Small intestine (tissue), 7 donors: ENCODE measurements around the gene XPR1. TPM values are rescaled to one million over a fixed set of nuclear protein-coding genes. Genes with fewer than 3 reads are reported as not detected.
"Not testable (repeated sequence)": the region's sequence is repeated elsewhere in the genome, so short reads cannot be mapped to it uniquely, and the experiment has no call there.

ENCODE experiments used
- DNase-seq, 2 donors: peaks; one replicate each; pipeline versions ENCODE4 v3.0.0 to v3.0.0-alpha.2; 2013
- FAIRE-seq: peaks from 2 replicates; lab custom pipeline; 2012; peaks lifted over from hg19 to GRCh38; lab: Jason Lieb, UNC
- H3K27ac ChIP-seq, 3 donors: one replicate each; pipeline ENCODE4 v1.5.1; 2013; ENCODE audit warnings: low read length in 2 of 3, mild to moderate bottlenecking in 2 of 3, control low read depth in 1 of 3, inconsistent platforms in 1 of 3, low read depth in 1 of 3, moderate library complexity in 1 of 3
- H3K27me3 ChIP-seq, 3 donors: one replicate each; pipeline ENCODE4 v1.6.1; 2013; ENCODE audit warnings: low read length in 3 of 3, inconsistent platforms in 1 of 3; ENCODE audit not compliant: control insufficient read depth in 3 of 3, insufficient read depth in 3 of 3
- H3K36me3 ChIP-seq, 3 donors: one replicate each; pipeline ENCODE4 v1.6.1; 2013; ENCODE audit warnings: low read length in 3 of 3, inconsistent platforms in 1 of 3, low read depth in 1 of 3, mild to moderate bottlenecking in 1 of 3, moderate library complexity in 1 of 3; ENCODE audit not compliant: control insufficient read depth in 3 of 3, insufficient read depth in 2 of 3
- H3K4me1 ChIP-seq, 3 donors: one replicate each; pipeline ENCODE4 v1.6.1; 2013; ENCODE audit warnings: low read length in 2 of 3, inconsistent platforms in 1 of 3, low read depth in 1 of 3, mild to moderate bottlenecking in 1 of 3, moderate library complexity in 1 of 3; ENCODE audit not compliant: control insufficient read depth in 3 of 3, insufficient read depth in 2 of 3
- H3K4me3 ChIP-seq, 3 donors: one replicate each; pipeline ENCODE4 v1.5.1; 2013; ENCODE audit warnings: low read length in 3 of 3, control low read depth in 1 of 3, inconsistent platforms in 1 of 3, low read depth in 1 of 3, mild to moderate bottlenecking in 1 of 3, moderate library complexity in 1 of 3
- H3K9me3 ChIP-seq, 2 donors: one replicate each; pipeline ENCODE4 v1.6.1; 2013; ENCODE audit warnings: low read depth in 1 of 2, low read length in 1 of 2; ENCODE audit not compliant: control insufficient read depth in 2 of 2, insufficient read depth in 1 of 2
- WGBS, 3 donors: extraction: QIAGEN DNeasy Blood & Tissue Kit; methylation state at CpG; one replicate each; pipeline ENCODE4 v1.1.7; 2013; 5-methylcytosine and 5-hydroxymethylcytosine counted together
- polyA plus RNA-seq, 4 donors: library from polyadenylated mRNA; stranded (reverse) in 3 of 4; unstranded in 1 of 4; fragments of 200-250 nt in 3 of 4; fragments of 120-200 nt in 1 of 4; gene quantifications; one replicate each; pipeline versions ENCODE4 v1.2.1 to v1.2.3, GENCODE V29; 2013
- donor health status: healthy with polysubstance abuse.
- donor health status: control.
- donor health status: control.
- donor health status: Bipolar disorder and iron deficiency.
- donor health status: healthy.

Gene XPR1
- polyA plus RNA-seq, 4 donors: 5.1 to 27.3 (median 8.5) TPM

- DNase-seq: no peak
- no peaks in the 10 kb centered on the region for H3K27me3 ChIP-seq
- no peaks in the 10 kb centered on the region for H3K9me3 ChIP-seq
- no peaks in the 10 kb centered on the region for H3K36me3 ChIP-seq
- no peak overlapping the region for H3K4me3 ChIP-seq
- H3K4me1 ChIP-seq: peaks cover 0 to 4% (median 0%) of the 10 kb centered on the region in 3 donors
- FAIRE-seq: no peak
- no peak overlapping the region for H3K27ac ChIP-seq
Observed at GRCh38 chr1:180641662-180642061, 9.8 kb downstream of the XPR1 start.

GRCh38 chr1:180642781-180643180 lies 11.0 kb downstream of the XPR1 start:
- H3K36me3 ChIP-seq: no peaks in the 10 kb centered on the region

GRCh38 chr1:180643693-180644092 lies 11.9 kb downstream of the XPR1 start:
- Histone ChIP-seq H3K27ac (no peak overlapping the region), H3K36me3 (no peaks in the 10 kb centered on the region), H3K9me3 (no peaks in the 10 kb centered on the region), H3K4me3 (no peak overlapping the region), H3K27me3 (no peaks in the 10 kb centered on the region), H3K4me1 (peaks cover 0 to 4% (median 0%) of the 10 kb centered on the region in 3 donors)
- whole genome bisulfite sequencing, 3 donors: 31 to 52% (median 47%) methylated on average over 1 of the region's 1 CpG
- FAIRE-seq: no peak
- DNase-seq: no peak

More at GRCh38 chr1:180642781-180643180, 11.0 kb downstream of the XPR1 start:
- FAIRE-seq: no peak
- DNase-seq: no peak
- Histone ChIP-seq H3K9me3 (no peaks in the 10 kb centered on the region), H3K4me1 (peaks cover 0 to 4% (median 0%) of the 10 kb centered on the region in 3 donors), H3K4me3 (no peak overlapping the region), H3K27me3 (no peaks in the 10 kb centered on the region), H3K27ac (no peak overlapping the region)
- WGBS, 3 donors: 89 to 94% (median 92%) methylated on average over 1 of the region's 1 CpG

GRCh38 chr1:180644526-180645192 lies 12.8 kb downstream of the XPR1 start:
- FAIRE-seq (no peak), DNase-seq (no peak)
- H3K27me3 ChIP-seq: no peaks in the 10 kb centered on the region
- H3K4me1 ChIP-seq: peaks cover 0 to 2% (median 0%) of the 10 kb centered on the region in 3 donors
- no peaks in the 10 kb centered on the region for H3K36me3 ChIP-seq
- 74 to 83% (median 76%) methylated on average over 7 of the region's 7 CpGs for WGBS, 3 donors
- H3K9me3 ChIP-seq: no peaks in the 10 kb centered on the region
- no peak overlapping the region for H3K27ac ChIP-seq
- no peak overlapping the region for H3K4me3 ChIP-seq

- not testable (repeated sequence) for H3K27ac ChIP-seq, FAIRE-seq, H3K36me3 ChIP-seq, H3K9me3 ChIP-seq, H3K4me1 ChIP-seq, DNase-seq, H3K27me3 ChIP-seq, H3K4me3 ChIP-seq
- WGBS, 3 donors: 90 to 96% (median 95%) methylated on average over 5 of the region's 5 CpGs
Observed at GRCh38 chr1:180645261-180645660, 13.4 kb downstream of the XPR1 start.

GRCh38 chr1:180646093-180646492 lies 14.3 kb downstream of the XPR1 start:
- WGBS, 3 donors: 77 to 83% (median 81%) methylated on average over 5 of the region's 5 CpGs
- H3K27ac ChIP-seq: no peak overlapping the region
- FAIRE-seq: no peak
- DNase-seq: no peak
- H3K9me3 ChIP-seq: no peaks in the 10 kb centered on the region
- no peaks in the 10 kb centered on the region for H3K27me3 ChIP-seq
- H3K4me1 ChIP-seq: no peaks in the 10 kb centered on the region
- H3K36me3 ChIP-seq: peaks cover 0 to under 1% (median 0%) of the 10 kb centered on the region in 3 donors
- no peak overlapping the region for H3K4me3 ChIP-seq

GRCh38 chr1:180646547-180646946 lies 14.7 kb downstream of the XPR1 start:
- FAIRE-seq: no peak
- H3K4me1 ChIP-seq: no peaks in the 10 kb centered on the region
- DNase-seq: no peak
- no peaks in the 10 kb centered on the region for H3K27me3 ChIP-seq
- 70 to 86% (median 71%) methylated on average over 4 of the region's 4 CpGs for WGBS, 3 donors
- H3K36me3 ChIP-seq: peaks cover 0 to 2% (median 0%) of the 10 kb centered on the region in 3 donors
- H3K27ac ChIP-seq: no peak overlapping the region
- H3K4me3 ChIP-seq: no peak overlapping the region
- no peaks in the 10 kb centered on the region for H3K9me3 ChIP-seq

- no peak for DNase-seq
- H3K36me3 ChIP-seq: peaks cover 0 to 2% (median 2%) of the 10 kb centered on the region in 3 donors
- 97 to 100% (median 100%) methylated on average over 2 of the region's 2 CpGs for WGBS, 3 donors
- no peak overlapping the region for H3K27ac ChIP-seq
- H3K4me1 ChIP-seq: no peaks in the 10 kb centered on the region
- H3K27me3 ChIP-seq: no peaks in the 10 kb centered on the region
- no peak for FAIRE-seq
- no peaks in the 10 kb centered on the region for H3K9me3 ChIP-seq
- no peak overlapping the region for H3K4me3 ChIP-seq
Observed at GRCh38 chr1:180652792-180653191, 21.0 kb downstream of the XPR1 start.

- FAIRE-seq (no peak), DNase-seq (no peak)
- H3K36me3 ChIP-seq: peaks cover 0 to 11% (median 0%) of the 10 kb centered on the region in 3 donors
- H3K4me3 ChIP-seq: no peak overlapping the region
- peaks cover 0 to 43% of the 10 kb centered on the region in 2 donors for H3K9me3 ChIP-seq
- no peaks in the 10 kb centered on the region for H3K4me1 ChIP-seq
- H3K27me3 ChIP-seq: no peaks in the 10 kb centered on the region
- H3K27ac ChIP-seq: no peak overlapping the region
Observed at GRCh38 chr1:180662709-180663108, 30.9 kb downstream of the XPR1 start.
